AG09319 (cell line): ENCODE measurements around the gene ADAR.

Source experiments
- DNase-seq: peaks from one replicate; pipeline ENCODE4 v3.0.0-alpha.2; 2010; ENCODE audit warnings: low read depth; ENCODE audit errors: extremely low read depth
- TF ChIP-seq, protein P1 (sequence below): IDR thresholded peaks from 2 replicates; pipeline ENCODE4 v1.5.1; 2011; ENCODE audit warnings: low read depth, mild to moderate bottlenecking, inconsistent platforms, low read length, moderate library complexity

ADAR gene

DNA sequence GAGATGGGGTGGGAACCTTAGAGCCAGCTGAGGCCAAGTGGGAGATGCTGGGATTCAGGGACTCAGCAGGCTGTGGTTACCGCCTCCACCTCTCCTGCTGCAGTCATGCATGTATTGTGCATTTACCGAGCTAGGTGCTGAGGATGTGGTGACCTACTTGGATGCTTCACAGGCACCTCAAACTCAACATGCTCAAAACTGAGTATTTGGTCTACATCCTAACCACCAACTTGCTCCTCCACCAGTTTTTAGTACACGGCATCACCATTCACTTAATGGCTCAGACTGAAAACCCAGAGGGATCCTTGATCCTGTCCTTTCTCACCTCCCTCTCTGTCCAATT, 34.8 kb downstream of the ADAR start:
- TF ChIP-seq, protein P1, sequence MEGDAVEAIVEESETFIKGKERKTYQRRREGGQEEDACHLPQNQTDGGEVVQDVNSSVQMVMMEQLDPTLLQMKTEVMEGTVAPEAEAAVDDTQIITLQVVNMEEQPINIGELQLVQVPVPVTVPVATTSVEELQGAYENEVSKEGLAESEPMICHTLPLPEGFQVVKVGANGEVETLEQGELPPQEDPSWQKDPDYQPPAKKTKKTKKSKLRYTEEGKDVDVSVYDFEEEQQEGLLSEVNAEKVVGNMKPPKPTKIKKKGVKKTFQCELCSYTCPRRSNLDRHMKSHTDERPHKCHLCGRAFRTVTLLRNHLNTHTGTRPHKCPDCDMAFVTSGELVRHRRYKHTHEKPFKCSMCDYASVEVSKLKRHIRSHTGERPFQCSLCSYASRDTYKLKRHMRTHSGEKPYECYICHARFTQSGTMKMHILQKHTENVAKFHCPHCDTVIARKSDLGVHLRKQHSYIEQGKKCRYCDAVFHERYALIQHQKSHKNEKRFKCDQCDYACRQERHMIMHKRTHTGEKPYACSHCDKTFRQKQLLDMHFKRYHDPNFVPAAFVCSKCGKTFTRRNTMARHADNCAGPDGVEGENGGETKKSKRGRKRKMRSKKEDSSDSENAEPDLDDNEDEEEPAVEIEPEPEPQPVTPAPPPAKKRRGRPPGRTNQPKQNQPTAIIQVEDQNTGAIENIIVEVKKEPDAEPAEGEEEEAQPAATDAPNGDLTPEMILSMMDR, result no peak
- no peak for DNase-seq

GRCh38 chr1:154572468-154573167, 35.4 kb downstream of the ADAR start:
- DNase-seq, result no peak
- TF ChIP-seq, protein P1, result no peak

DNA sequence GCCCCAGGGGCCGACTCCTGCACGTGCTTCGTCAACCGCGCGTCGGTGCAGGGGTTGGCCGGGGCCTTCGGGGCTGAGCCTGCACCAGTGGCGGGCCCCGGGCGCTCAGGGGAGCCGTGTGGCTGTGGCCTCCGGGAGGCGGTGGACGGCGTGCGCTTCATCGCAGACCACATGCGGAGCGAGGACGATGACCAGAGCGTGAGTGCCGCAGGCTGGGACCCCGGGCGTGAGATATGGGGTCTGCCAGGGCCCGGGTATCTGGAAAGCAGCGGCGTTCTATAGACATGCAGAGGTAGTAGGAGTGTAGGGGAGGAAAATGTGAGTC, 36.1 kb downstream of the ADAR start:
- DNase-seq, result no peak
- TF ChIP-seq, protein P1, result no peak

- DNase-seq, result no peak
- TF ChIP-seq, protein P1, result no peak
Observed at GRCh38 chr1:154571244-154571963, 36.6 kb downstream of the ADAR start.

DNA sequence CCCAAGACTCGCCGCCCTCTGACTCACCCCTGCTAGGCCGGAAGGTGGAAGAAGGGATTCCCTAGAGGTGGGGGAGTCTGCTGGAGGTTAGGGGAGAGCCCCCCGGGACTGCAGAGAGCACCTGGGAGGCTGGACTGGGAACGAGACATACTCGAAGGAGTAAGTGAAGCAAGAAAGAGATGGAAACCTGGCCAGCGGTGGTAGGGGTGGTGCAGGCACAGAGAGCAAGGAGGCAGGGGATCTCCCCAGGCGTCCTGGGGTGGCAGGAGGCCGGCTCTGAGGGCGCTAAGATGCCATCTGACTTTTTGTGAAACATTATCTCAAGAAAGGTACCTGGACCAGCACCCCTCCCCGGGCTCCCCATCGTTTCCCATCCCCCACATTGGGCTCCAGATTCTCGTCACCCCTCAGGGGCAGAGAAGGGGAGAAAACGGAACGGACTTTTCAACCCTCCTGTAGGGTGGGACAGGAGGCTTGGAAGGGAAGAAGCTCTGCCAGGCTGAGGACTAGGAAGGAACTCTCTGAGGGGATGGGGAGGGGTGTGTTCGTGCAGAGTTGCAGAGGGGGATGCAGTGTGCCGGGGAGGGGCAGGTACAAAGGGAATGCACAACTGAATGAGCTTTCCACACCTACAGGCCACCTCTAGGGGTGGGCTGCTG, 39.7 kb downstream of the ADAR start:
- TF ChIP-seq, protein P1, result no peak
- no peak for DNase-seq

GRCh38 chr1:154567386-154568156, 40.4 kb downstream of the ADAR start, which contains the start of gene CHRNB2:
Gene CHRNB2, plus strand, starts transcription at chr1:154567778. Its CDS starts 267 bp downstream, at chr1:154568045.
- DNase-seq, result no peak
- TF ChIP-seq, protein P1, result no peak
